Natural killer cell (primary cell): ENCODE measurements around the gene THSD7B. TPM values are rescaled to one million over a fixed set of nuclear protein-coding genes. Genes with fewer than 3 reads are reported as not detected.

Experiments
- ATAC-seq, 3 donors: fragments of 150-1000 bp in 2 of 3; fragments of 200-7000 bp in 1 of 3; cut with Tn5 transposase; 1 replicate in 1 of 3; 2 replicates in 2 of 3; pipeline ENCODE4 v1.10.0; 2021; ENCODE audit warnings: mild to moderate bottlenecking in 2 of 3, moderate library complexity in 2 of 3
- DNase-seq, 2 donors: peaks; one replicate each; pipeline versions ENCODE4 v3.0.0 to v3.0.0-alpha.2; 2013 to 2021; ENCODE audit warnings: mixed read lengths in 1 of 2
- H3K27ac ChIP-seq: one replicate; pipeline ENCODE4 v1.5.1; 2013; ENCODE audit warnings: mild to moderate bottlenecking, low read length
- H3K27me3 ChIP-seq: one replicate; pipeline ENCODE4 v1.6.1; 2013; ENCODE audit warnings: low read length; ENCODE audit not compliant: control insufficient read depth, insufficient read depth
- H3K36me3 ChIP-seq: one replicate; pipeline ENCODE4 v1.6.1; 2013; ENCODE audit warnings: low read length; ENCODE audit not compliant: control insufficient read depth, insufficient read depth
- H3K4me1 ChIP-seq: one replicate; pipeline ENCODE4 v1.6.1; 2013; ENCODE audit warnings: low read length; ENCODE audit not compliant: control insufficient read depth, insufficient read depth
- H3K4me3 ChIP-seq: one replicate; pipeline ENCODE4 v1.5.1; 2013; ENCODE audit warnings: low read length
- H3K9me3 ChIP-seq: one replicate; pipeline ENCODE4 v1.6.1; 2013; ENCODE audit warnings: low read length; ENCODE audit not compliant: control insufficient read depth, insufficient read depth
- H3K27ac Mint-ChIP-seq, 2 donors: one replicate each; pipeline ENCODE4 v1.8.0; 2022; ENCODE audit warnings: mild to moderate bottlenecking in 2 of 2, mixed read lengths in 2 of 2, moderate library complexity in 1 of 2
- H3K27me3 Mint-ChIP-seq, 2 donors: one replicate each; pipeline ENCODE4 v1.8.0; 2022; ENCODE audit warnings: low read depth in 2 of 2, mixed read lengths in 2 of 2
- H3K36me3 Mint-ChIP-seq: one replicate; pipeline ENCODE4 v1.8.0; 2022; ENCODE audit warnings: mixed read lengths
- H3K4me1 Mint-ChIP-seq, 2 donors: one replicate each; pipeline ENCODE4 v1.8.0; 2022; ENCODE audit warnings: mixed read lengths in 2 of 2
- H3K4me3 Mint-ChIP-seq: one replicate; pipeline ENCODE4 v1.8.0; 2022; ENCODE audit warnings: mild to moderate bottlenecking, moderate library complexity, mixed read lengths
- H3K9me3 Mint-ChIP-seq, 2 donors: one replicate each; pipeline ENCODE4 v1.8.0; 2022; ENCODE audit warnings: mixed read lengths in 2 of 2
- WGBS: methylation state at CpG from one replicate; pipeline ENCODE4 v1.1.7; 2013; ENCODE audit warnings: missing lambda C conversion rate; ENCODE audit not compliant: insufficient coverage; 5-methylcytosine and 5-hydroxymethylcytosine counted together
- intact Hi-C: fragments of 100-400 bp; cut with micrococcal nuclease; formaldehyde crosslinking; loops from one replicate; pipeline ENCODE4 v1.14.2; 2022
- total RNA-seq, 4 donors: library from RNA; stranded (reverse); fragments of 120-200 nt in 1 of 4; gene quantifications; one replicate each; pipeline versions ENCODE4 v1.2.3 to v1.2.4, GENCODE V29; 2013 to 2022
- TF ChIP-seq, protein P1 (sequence below): fragments of 200-600 bp; IDR thresholded peaks from one replicate; pipeline ENCODE4 v1.8.0; 2022; ENCODE audit warnings: antibody characterized with exemption

The THSD7B gene
- total RNA-seq, 3 donors from 2014 or later (not counting 1 experiment from before 2014, with no cell fraction given) = not detected

DNA sequence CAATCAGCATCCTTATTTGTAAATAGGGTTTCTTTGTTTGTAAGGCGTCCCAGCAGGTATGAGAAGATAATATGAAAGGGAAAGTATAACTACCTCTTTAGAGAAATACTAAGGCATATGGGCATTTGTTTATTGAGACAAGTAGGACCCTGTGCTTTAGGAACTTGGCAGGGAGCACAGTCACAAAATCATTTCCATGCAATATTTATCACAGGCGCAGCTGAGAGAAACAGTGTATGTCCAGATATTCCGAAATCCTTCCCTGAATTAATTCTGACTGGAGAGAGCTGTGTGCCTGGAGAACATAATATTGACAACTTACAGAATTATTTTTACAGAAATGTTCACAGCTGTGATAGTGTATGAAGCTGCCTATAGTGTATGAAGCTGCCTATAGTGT is 416.7 kb downstream of the THSD7B start:
- DNase-seq (no peak), ATAC-seq (no peak)
- no peaks in the 10 kb centered on the region for H3K27me3 ChIP-seq
- intact Hi-C loops = no loop called here
- no peaks in the 10 kb centered on the region for H3K36me3 Mint-ChIP-seq
- no peak overlapping the region for H3K27ac ChIP-seq
- H3K4me1 Mint-ChIP-seq = no peaks in the 10 kb centered on the region
- H3K4me1 ChIP-seq = no peaks in the 10 kb centered on the region
- 50% methylated on average over 2 of the region's 3 CpGs for WGBS
- peaks cover 6% of the 10 kb centered on the region in 2 donors for H3K9me3 Mint-ChIP-seq
- H3K4me3 Mint-ChIP-seq = no peak overlapping the region
- H3K36me3 ChIP-seq = no peaks in the 10 kb centered on the region
- H3K27me3 Mint-ChIP-seq = no peaks in the 10 kb centered on the region
- H3K27ac Mint-ChIP-seq = no peak overlapping the region
- no peaks in the 10 kb centered on the region for H3K9me3 ChIP-seq
- no peak overlapping the region for H3K4me3 ChIP-seq
- TF ChIP-seq, protein P1, sequence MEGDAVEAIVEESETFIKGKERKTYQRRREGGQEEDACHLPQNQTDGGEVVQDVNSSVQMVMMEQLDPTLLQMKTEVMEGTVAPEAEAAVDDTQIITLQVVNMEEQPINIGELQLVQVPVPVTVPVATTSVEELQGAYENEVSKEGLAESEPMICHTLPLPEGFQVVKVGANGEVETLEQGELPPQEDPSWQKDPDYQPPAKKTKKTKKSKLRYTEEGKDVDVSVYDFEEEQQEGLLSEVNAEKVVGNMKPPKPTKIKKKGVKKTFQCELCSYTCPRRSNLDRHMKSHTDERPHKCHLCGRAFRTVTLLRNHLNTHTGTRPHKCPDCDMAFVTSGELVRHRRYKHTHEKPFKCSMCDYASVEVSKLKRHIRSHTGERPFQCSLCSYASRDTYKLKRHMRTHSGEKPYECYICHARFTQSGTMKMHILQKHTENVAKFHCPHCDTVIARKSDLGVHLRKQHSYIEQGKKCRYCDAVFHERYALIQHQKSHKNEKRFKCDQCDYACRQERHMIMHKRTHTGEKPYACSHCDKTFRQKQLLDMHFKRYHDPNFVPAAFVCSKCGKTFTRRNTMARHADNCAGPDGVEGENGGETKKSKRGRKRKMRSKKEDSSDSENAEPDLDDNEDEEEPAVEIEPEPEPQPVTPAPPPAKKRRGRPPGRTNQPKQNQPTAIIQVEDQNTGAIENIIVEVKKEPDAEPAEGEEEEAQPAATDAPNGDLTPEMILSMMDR = no peak

DNA sequence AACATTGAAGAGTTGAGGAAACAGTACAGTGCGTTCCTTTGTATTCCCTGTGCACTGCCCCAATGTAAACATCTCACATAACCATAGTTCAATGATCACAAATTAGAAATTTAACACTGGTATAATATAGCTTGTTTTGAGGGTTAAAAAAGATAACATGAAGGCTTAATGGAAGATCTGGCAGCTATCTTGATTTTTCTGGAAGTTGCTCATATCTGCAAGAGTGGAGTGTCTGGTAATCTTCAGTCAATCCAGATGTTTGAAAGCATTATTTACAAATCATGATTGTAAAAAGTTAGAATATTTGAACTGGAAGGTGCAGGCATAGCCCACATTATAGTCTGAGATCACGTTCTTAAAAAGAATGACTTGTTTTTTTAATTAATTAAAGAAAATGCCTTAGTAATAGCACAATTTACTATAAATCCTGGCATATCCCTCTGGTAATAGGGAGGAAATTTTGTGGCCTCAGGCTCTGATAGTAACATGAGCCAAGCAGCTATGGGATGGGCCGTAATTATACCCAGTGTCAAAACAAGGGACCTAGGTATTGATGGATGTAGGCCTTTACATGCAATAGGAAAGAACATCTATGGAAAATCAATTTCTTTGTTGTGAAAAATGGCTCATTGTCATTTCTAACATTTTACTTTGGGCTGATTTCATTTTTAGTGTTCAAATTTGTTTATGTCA is 418.0 kb downstream of the THSD7B start:
- no peak overlapping the region for H3K27ac Mint-ChIP-seq
- Histone ChIP-seq H3K4me1 (no peaks in the 10 kb centered on the region), H3K4me3 (no peak overlapping the region), H3K36me3 (no peaks in the 10 kb centered on the region), H3K27ac (no peak overlapping the region), H3K27me3 (no peaks in the 10 kb centered on the region), H3K9me3 (no peaks in the 10 kb centered on the region)
- no peaks in the 10 kb centered on the region for H3K4me1 Mint-ChIP-seq
- peaks cover 6% of the 10 kb centered on the region in 2 donors for H3K9me3 Mint-ChIP-seq
- DNase-seq (no peak), ATAC-seq (no peak)
- no peaks in the 10 kb centered on the region for H3K27me3 Mint-ChIP-seq
- no peak overlapping the region for H3K4me3 Mint-ChIP-seq
- TF ChIP-seq, protein P1 = no peak
- 90% methylated on average over 2 of the region's 3 CpGs for WGBS
- H3K36me3 Mint-ChIP-seq = no peaks in the 10 kb centered on the region
- intact Hi-C loops = no loop called here

DNA sequence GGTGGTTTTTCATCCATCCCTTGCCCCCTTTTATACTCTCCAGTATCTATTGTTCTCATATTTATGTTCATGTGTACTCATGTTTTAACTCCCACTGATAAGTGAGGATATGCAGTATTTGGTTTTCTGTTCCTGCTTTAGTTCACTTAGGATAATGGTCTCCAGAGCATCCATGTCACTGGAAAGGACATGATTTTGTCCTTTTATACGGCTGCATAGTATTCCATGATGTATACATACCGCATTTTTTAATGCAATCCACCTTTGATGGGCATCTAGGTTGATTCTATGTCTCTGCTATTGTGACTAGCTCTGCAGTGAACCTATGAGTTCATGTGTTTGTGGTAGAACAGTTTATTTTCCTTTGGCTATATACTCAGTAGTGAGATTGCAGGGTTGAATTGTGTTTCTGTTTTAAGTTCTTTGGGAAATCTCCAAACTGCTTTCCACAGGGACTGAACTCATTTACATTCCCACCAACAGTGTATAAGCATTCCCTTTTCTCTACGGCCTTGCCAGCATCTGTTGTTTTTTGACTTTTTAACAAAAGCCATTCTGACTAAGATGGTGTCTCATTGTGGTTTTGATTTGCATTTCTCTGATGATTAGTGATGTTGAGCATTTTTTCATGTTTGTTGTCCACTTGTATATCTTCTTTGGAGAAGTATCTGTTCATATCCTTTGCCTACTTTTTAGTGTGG is 420.2 kb downstream of the THSD7B start:
- no peak overlapping the region for H3K27ac Mint-ChIP-seq

More for the DNA sequence above, 420.2 kb downstream of the THSD7B start:
- no peaks in the 10 kb centered on the region for H3K9me3 ChIP-seq
- no peaks in the 10 kb centered on the region for H3K27me3 ChIP-seq
- H3K36me3 ChIP-seq = no peaks in the 10 kb centered on the region
- H3K4me3 ChIP-seq = no peak overlapping the region
- Mint-ChIP-seq H3K4me3 (no peak overlapping the region), H3K9me3 (peaks cover 5 to 6% of the 10 kb centered on the region in 2 donors), H3K27me3 (no peaks in the 10 kb centered on the region), H3K4me1 (no peaks in the 10 kb centered on the region), H3K36me3 (no peaks in the 10 kb centered on the region)
- 98% methylated on average over 3 of the region's 3 CpGs for WGBS
- TF ChIP-seq, protein P1 = no peak
- intact Hi-C loops = no loop called here
- H3K27ac ChIP-seq = no peak overlapping the region
- no peaks in the 10 kb centered on the region for H3K4me1 ChIP-seq
- no peak for ATAC-seq
- no peak for DNase-seq
